Peyer's patch (tissue), 4 donors: ENCODE data around the gene YOD1.

Experiments
- CTCF ChIP-seq, 6 experiments: fragments of 450-650 bp in 4 of 6; fragments of 200-600 bp in 2 of 6; sonication (generic) in 1 of 6; IDR thresholded peaks; one replicate each; pipeline ENCODE4 v1.5.1; 2017 to 2019; ENCODE audit warnings: antibody characterized with exemption in 6 of 6, mild to moderate bottlenecking in 3 of 6, moderate library complexity in 1 of 6
- POLR2A ChIP-seq, 2 donors: fragments of 450-650 bp; IDR thresholded peaks; one replicate each; pipeline ENCODE4 v1.5.1; 2017; ENCODE audit warnings: antibody characterized with exemption in 2 of 2, mild to moderate bottlenecking in 2 of 2, moderate library complexity in 2 of 2

- TF ChIP-seq CTCF (IDR thresholded peaks at IDR 0.05) = no peak
- TF ChIP-seq POLR2A (IDR thresholded peaks at IDR 0.05) = no peak
These were observed 40.3 kb downstream of the YOD1 start for GRCh38 chr1:207010726-207011125.
